ENCODE data around the gene ZDHHC13.

The ZDHHC13 gene

GRCh38 chr11:19173004-19173689 is 56.2 kb downstream of the ZDHHC13 start:
- DNase-seq: no peak

DNA sequence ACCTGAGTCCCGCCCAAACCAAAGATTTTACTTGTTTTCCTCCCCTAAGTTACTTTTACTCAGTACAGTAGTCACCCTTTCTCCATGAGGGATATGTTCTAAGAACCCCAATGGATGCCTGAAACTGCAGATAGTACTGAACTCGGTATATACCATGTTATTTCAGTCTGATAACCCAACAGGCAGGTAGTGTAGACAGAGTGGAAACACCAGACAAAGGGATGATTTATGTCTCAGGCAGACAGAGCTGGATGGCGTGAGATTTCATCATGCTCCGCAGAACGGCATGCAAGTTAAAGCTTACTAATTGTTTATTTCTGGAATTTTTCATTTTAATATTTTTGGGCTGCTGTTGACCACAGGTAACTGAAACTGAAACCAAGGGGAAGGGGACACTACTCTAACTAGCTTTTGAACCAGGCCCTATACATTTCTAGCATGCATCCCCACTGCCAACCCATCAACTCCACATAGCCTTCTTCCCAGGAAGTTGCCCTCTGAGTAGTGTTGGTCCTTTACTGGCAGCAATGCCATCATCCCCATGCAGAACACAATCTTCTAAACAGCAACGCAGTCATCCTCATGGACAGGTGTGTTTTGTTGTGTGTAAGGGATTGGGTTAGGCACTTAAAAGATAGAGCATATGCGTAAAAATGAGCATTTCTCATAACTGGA is 57.1 kb downstream of the ZDHHC13 start:
- no peak for DNase-seq

DNA sequence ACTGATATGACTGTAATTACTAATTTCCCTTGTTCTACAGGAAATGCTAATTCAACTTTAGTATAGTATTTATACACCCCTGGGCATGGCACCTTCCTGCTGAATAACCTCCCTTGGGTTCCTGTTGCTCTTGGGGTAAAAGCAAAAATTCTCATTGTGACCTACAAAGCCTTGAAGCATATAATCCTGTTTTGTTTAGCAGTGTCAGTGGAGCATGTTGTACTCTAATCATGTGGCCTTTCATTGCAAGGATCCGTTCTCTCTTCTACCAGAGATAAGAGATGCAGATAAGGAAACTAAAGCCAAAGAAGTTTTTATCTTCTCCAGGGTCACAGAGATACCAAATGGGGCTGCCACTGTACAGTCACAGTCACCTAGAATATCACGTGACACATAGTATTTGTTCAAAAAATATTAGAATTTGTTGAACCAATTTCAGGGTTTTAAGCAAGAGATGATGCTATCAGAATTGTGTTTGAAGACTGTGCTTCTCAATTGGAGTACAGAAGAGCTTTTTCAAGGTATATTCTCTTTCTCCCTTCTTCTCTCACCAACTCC is 59.7 kb downstream of the ZDHHC13 start:
- DNase-seq: no peak

DNA sequence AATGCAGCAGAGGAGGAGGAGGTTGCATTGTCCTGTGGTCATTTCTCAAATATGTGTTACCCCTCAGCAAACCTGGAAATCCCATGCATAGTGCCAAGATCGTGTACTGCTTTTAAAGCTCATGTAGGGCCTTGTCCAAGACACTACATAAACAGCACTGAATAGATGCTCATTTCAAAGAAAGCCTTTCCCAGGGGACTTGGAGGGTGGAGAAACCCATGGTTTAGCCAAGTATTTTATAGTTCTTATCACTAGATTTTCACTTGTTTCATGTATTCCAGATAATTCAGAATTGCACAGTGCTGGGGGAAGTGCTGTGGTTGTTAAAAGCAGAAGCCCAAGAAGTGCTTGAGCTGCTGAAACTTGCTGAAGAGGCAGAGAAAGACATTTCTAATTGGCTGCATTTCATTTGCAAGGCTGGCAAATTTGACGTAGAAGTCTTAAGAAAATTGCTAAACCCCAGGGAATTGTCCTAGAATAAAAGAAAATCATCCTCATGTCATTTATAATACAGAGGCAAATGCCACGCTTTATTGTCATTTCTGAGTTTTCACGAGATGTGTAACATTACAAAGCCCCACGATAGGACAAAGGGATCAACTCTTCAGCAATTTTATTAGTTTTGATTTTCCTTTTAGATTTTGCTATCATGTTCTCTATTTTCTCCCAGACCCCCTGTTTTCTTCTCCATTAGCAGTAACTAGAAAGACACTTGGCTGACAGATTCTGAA is 64.7 kb downstream of the ZDHHC13 start:
- no peak for DNase-seq

DNA sequence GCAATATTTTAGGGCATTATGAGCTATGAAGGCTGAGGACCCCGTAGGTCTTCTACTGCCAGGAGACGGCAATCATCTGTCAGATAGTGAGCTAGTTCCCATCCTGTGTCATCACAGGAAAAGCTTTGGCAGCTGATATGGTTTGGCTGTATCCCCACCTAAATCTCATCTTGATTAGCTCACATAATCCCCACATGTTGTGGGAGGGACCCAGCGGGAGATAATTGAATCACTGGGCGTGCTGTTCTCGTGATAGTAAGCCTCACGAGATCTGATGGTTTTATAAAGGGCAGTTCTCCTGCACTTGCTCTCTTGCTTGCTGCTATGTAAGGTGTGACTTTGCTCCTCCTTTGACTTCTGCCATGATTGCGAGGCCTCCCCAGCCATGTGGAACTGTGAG is 66.7 kb downstream of the ZDHHC13 start:
- no peak for DNase-seq

- DNase-seq: no peak
Observed at GRCh38 chr11:19185036-19185435, 68.1 kb downstream of the ZDHHC13 start.

GRCh38 chr11:19185516-19186052 is 68.6 kb downstream of the ZDHHC13 start:
- DNase-seq: no peak

GRCh38 chr11:19187114-19187832 is 70.3 kb downstream of the ZDHHC13 start:
- no peak for DNase-seq

GRCh38 chr11:19187833-19188258 is 70.9 kb downstream of the ZDHHC13 start:
- DNase-seq: no peak

- no peak for DNase-seq
Observed at GRCh38 chr11:19191530-19192169, 74.7 kb downstream of the ZDHHC13 start.

DNA sequence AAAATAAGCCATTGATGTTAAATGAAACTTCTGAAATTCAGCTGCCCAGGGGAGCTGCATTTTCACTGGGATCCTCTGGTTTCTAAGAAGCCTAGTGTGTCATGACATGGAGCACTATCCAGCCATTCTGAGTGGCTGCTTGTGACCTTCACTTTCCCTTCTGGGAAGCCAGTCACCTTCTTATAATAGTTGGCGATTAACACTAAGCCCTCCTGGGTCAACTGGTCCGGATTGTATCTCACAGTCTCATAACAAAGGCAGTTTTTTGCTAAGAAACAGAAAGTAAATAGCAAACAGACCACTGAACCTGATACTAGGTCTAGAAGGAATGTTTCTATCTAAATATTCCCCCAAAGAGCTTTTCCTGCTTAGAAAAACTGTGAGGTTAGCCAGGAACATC is 76.9 kb downstream of the ZDHHC13 start:
- DNase-seq: no peak

GRCh38 chr11:19194620-19195308 is 77.8 kb downstream of the ZDHHC13 start:
- DNase-seq: no peak

DNA sequence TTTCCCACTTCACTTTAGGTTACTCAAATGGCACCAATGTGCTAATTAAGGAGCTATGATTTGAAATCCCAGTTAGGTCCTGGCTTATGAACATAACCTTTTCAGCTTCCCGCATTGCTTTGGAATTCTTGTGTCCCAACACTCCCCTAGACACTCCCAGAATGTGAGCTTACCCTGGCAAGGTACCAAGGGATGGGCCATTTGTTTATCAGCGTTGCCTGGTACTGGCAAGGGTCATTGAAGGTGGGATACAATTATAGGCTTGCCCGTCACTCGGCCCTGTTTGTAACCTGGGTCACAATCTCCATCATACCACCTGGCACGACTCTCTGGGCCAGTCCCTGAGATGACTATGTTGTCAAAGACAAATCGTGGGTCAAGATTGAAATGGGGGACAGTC is 79.5 kb downstream of the ZDHHC13 start:
- no peak for DNase-seq

DNA sequence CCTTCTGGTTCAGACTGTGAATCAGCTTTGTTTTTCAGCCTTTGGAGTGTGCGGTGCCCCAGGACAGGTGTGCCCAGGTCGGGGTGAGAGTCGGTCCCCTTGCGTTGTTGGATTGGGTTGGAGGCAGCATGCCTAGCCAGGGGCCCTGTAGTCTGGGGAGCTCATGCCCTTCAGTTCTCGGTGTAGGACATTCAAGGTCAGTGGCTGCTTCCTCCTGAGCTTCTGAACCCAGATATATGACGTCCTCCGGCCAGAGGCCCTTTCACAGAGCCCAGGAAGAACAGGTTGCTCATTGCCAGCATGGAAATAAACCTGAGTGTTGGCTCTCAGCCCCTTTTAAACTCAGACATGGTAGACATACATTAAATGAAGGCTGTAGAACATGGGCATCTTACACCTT is 82.1 kb downstream of the ZDHHC13 start:
- no peak for DNase-seq

GRCh38 chr11:19199771-19200170 is 82.8 kb downstream of the ZDHHC13 start:
- DNase-seq: no peak

DNA sequence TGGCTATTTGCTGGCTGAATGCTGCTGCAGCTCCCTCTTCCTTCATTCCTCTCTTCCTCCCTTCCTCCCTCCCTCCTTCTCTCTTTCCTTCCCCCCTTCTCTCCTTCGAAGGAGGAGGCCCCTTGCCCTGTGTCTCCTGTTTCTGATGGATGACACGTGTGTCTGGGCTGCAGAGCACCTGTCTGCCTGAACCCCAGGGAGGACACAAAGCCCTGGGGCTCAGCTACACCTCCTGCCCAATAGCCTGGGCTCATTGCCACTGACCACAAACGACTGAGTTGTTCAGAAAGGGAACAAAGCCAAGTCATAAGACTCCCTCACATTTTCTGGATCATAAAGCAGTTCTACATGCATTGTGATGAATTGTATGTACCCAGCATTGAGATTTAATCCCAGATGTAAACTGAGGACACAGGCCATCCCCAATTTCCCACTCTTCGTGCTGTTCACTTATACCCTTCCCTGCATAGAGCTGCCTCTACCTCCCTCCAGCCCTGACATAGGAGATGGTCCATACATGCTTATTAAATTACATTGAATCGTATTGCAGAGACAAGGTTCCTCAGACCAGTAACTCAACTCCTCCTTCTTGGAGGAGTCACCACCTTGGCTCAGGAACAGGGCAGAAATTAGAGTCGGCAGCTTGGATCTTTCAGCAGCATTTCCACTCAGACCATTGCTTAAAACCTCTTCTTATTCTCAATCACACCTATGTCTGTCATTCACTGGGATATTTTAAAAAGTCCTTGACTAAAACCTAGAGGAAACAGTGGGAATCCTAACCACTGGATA is 83.6 kb downstream of the ZDHHC13 start:
- DNase-seq: no peak

- no peak for DNase-seq
Observed at GRCh38 chr11:19201737-19202605, 85.0 kb downstream of the ZDHHC13 start, which contains the start of gene CSRP3. TSS of gene CSRP3 (minus strand) at chr11:19201983. CDS start at chr11:19192448, 9,535 bp downstream.

- DNase-seq: no peak
Observed at GRCh38 chr11:19204836-19205235, 87.9 kb downstream of the ZDHHC13 start.

- no peak for DNase-seq
Observed at GRCh38 chr11:19208181-19208580, 91.2 kb downstream of the ZDHHC13 start.

Measured in activated CD8-positive, alpha-beta memory T cell treated with anti-CD3 and anti-CD28 coated beads, Interleukin-2, amount 50 U/mL, for 48 hours (primary cell).